DOHH2 (cell line): ENCODE data around the gene GRIN2D.

ENCODE experiments used
- H3F3A ChIP-seq: fragments of 200-600 bp; sonication (generic), shearing (Covaris generic); 2 replicates; pipeline ENCODE4 v1.6.0; 2016; ENCODE audit warnings: antibody characterized with exemption, mild to moderate bottlenecking; ENCODE audit not compliant: control insufficient read depth, insufficient read depth
- H3K27ac ChIP-seq: fragments of 200-600 bp; sonication (generic); 2 replicates; pipeline ENCODE4 v1.5.1; 2014; ENCODE audit warnings: low read depth, mild to moderate bottlenecking, low read length, moderate library complexity
- H3K27me3 ChIP-seq: fragments of 200-600 bp; sonication (generic); 2 replicates; pipeline ENCODE4 v1.6.1; 2014; ENCODE audit warnings: mild to moderate bottlenecking, low read length, mixed read lengths; ENCODE audit not compliant: control insufficient read depth
- H3K36me3 ChIP-seq: fragments of 200-600 bp; sonication (generic); 2 replicates; pipeline ENCODE4 v1.6.1; 2014; ENCODE audit warnings: mild to moderate bottlenecking, low read length, moderate library complexity, mixed read lengths; ENCODE audit not compliant: control insufficient read depth
- H3K4me1 ChIP-seq: fragments of 200-600 bp; sonication (generic); 2 replicates; pipeline ENCODE4 v1.6.1; 2014; ENCODE audit warnings: mild to moderate bottlenecking, low read length, mixed read lengths; ENCODE audit not compliant: control insufficient read depth
- H3K4me2 ChIP-seq: fragments of 200-600 bp; sonication (generic); 2 replicates; pipeline ENCODE4 v1.6.0; 2014; ENCODE audit warnings: mild to moderate bottlenecking, low read length, moderate library complexity
- H3K4me3 ChIP-seq: fragments of 200-600 bp; sonication (generic); 2 replicates; pipeline ENCODE4 v1.5.1; 2014; ENCODE audit warnings: mild to moderate bottlenecking, low read length, mixed read lengths
- H3K79me2 ChIP-seq: fragments of 200-600 bp; sonication (generic); 2 replicates; pipeline ENCODE4 v1.6.1; 2014; ENCODE audit warnings: mild to moderate bottlenecking, low read length, mixed read lengths; ENCODE audit not compliant: control insufficient read depth
- H3K9me2 ChIP-seq: fragments of 200-600 bp; sonication (generic); replicated peaks from 2 replicates; pipeline ENCODE4 v1.6.1; 2014; ENCODE audit warnings: mild to moderate bottlenecking, low read length, mixed read lengths; ENCODE audit not compliant: control insufficient read depth
- H3K9me3 ChIP-seq: fragments of 200-600 bp; sonication (generic); 2 replicates; pipeline ENCODE4 v1.6.1; 2014; ENCODE audit warnings: antibody characterized with exemption, low read length, mixed read lengths; ENCODE audit not compliant: control insufficient read depth, insufficient read depth
- H4K20me1 ChIP-seq: fragments of 200-600 bp; sonication (generic); 2 replicates; pipeline ENCODE4 v1.6.0; 2014; ENCODE audit warnings: low read depth, mild to moderate bottlenecking, antibody characterized with exemption, low read length, moderate library complexity; ENCODE audit not compliant: control insufficient read depth, insufficient read depth
- EZH2phosphoT487 ChIP-seq: fragments of 200-600 bp; sonication (generic); IDR thresholded peaks from 2 replicates; pipeline ENCODE4 v1.6.1; 2017; ENCODE audit warnings: borderline replicate concordance, mild to moderate bottlenecking, antibody characterized with exemption, low read length, moderate library complexity, mixed read lengths
- TF ChIP-seq, protein P1 (sequence below): fragments of 200-600 bp; sonication (generic); IDR thresholded peaks from one replicate; pipeline ENCODE4 v1.5.1; 2014; ENCODE audit warnings: antibody characterized with exemption, mild to moderate bottlenecking, low read depth, low read length; ENCODE audit not compliant: poor library complexity, severe bottlenecking

The GRIN2D gene

DNA sequence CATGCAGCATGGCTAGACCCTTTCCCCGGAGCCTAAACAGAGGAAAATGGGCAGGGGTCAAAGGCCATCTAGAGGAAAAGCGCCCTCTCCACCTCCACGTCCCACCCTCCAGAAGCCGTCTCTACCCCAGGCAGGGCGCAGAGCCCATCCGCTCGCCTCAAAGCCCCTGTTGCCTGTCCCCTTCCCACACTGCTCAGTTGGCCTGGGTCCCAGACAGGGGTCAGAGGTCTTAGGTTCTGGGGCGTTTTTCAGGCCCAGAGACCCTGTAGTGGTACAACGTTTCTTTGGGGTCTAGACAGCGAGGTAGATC lies 30.0 kb upstream of the GRIN2D start:
- TF ChIP-seq, protein P1, sequence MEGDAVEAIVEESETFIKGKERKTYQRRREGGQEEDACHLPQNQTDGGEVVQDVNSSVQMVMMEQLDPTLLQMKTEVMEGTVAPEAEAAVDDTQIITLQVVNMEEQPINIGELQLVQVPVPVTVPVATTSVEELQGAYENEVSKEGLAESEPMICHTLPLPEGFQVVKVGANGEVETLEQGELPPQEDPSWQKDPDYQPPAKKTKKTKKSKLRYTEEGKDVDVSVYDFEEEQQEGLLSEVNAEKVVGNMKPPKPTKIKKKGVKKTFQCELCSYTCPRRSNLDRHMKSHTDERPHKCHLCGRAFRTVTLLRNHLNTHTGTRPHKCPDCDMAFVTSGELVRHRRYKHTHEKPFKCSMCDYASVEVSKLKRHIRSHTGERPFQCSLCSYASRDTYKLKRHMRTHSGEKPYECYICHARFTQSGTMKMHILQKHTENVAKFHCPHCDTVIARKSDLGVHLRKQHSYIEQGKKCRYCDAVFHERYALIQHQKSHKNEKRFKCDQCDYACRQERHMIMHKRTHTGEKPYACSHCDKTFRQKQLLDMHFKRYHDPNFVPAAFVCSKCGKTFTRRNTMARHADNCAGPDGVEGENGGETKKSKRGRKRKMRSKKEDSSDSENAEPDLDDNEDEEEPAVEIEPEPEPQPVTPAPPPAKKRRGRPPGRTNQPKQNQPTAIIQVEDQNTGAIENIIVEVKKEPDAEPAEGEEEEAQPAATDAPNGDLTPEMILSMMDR: no peak
- no peak for TF ChIP-seq EZH2phosphoT487
- peaks cover 6% of the 10 kb centered on the region; the same call in 1 of the 2 replicates for H3K36me3 ChIP-seq
- H3F3A ChIP-seq: no peaks in the 10 kb centered on the region
- H3K27ac ChIP-seq: peak overlapping the region; percentile 75
- no peaks in the 10 kb centered on the region for H3K79me2 ChIP-seq
- peak overlapping the region; percentile 90 for H3K4me3 ChIP-seq
- peaks cover 17% of the 10 kb centered on the region for H3K4me1 ChIP-seq
- H3K4me2 ChIP-seq: peak overlapping the region; percentile 93
- H3K9me3 ChIP-seq: no peaks in the 10 kb centered on the region
- no peaks in the 10 kb centered on the region for H4K20me1 ChIP-seq
- H3K27me3 ChIP-seq: no peaks in the 10 kb centered on the region
- H3K9me2 ChIP-seq: no peaks in the 10 kb centered on the region

DNA sequence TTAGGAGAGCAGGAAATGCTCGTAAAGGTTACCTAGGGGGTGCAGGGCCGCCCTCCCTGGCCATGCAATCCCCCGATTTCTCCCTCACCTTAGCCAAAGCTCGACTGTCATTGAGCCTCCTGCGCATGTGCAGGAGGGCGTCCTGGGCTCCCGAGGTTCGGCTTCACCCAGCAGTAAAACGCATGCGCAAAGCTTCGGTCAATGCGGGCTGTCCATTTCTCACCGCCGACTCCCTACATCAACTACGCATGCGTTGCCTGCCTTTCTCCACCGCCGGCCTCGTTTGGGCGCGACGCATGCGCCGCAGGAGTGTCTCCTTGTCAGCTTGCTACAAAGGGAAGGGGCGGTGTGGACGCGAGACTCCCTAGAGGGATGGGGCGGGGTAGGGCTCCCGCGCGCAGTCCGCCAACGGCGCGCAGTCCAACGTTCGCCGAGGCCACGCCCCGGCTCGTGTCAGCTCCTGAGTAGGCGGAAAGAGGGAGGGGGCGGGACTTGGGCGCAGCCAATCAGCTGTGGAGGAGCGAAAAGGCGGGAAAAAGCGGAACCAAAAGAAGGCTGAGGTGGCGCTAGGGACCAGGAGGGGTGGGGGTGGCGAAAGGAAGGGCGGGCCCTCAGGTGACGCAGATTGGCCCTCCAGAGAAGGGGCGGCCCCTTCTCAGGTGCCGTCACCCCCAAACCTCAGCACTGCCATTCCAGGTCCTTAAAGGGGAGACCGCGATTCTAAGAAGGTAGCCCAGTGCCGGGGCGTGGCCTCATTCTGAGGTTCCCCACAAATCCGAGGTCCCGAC lies 29.5 kb upstream of the GRIN2D start, which contains the start of the genes SYNGR4 and TMEM143:
Gene SYNGR4 (plus strand): TSS at position 558 of the 788 bp plus-strand sequence. CDS start 1,476 bp downstream, outside the sequence.
Gene TMEM143 (minus strand): TSS at position 131 of the 788 bp plus-strand sequence. CDS start 20 bp downstream, at position 111.
- peak within 1 kb of the TSS; percentile 90 for H3K4me3 ChIP-seq
- peaks cover 6% of the 10 kb centered on the region; the same call in 1 of the 2 replicates for H3K36me3 ChIP-seq
- H3K9me3 ChIP-seq: no peaks in the 10 kb centered on the region
- H3K27ac ChIP-seq: peak within 1 kb of the TSS; percentile 75
- peaks cover 17% of the 10 kb centered on the region for H3K4me1 ChIP-seq
- no peaks in the 10 kb centered on the region for H3K9me2 ChIP-seq
- TF ChIP-seq, protein P1: no peak
- no peak for TF ChIP-seq EZH2phosphoT487
- H3K4me2 ChIP-seq: peak within 1 kb of the TSS; percentile 93
- no peaks in the 10 kb centered on the region for H3F3A ChIP-seq
- H3K79me2 ChIP-seq: no peaks in the 10 kb centered on the region
- no peaks in the 10 kb centered on the region for H3K27me3 ChIP-seq
- H4K20me1 ChIP-seq: no peaks in the 10 kb centered on the region

DNA sequence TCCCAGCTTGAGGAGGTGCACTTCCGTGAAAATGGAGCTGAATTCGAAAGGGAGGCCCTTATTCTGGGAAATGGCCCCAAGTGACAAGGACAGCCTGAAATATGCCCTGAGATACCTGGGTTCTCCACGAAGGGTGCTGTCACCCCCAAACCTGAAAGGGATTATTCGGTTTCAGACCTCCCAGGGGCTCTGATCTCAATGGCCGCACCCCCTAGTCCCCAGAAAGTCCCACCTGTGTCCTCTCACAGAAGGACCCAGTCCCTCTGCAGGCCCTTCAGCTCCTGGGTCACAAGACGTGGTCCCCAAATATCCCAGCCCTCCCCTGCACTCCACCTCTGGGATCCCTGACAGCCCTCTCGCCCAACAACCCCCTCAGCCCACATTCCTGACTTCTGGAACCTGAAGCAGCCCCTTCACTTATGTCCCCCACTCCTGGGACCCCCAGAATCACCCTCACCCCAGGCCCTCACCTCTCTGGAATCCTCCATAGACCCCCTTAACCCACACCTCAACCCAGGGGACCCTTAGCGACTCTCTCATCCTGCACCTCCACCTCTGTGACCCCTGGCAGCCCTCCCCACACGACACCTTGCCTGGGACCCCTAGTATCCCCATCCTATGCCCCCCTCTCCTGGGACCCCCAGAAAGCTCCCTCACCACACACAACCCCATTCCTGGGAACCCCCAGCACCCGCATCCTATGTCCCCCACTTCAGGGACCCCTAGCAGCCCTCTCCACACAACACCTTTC lies 28.7 kb upstream of the GRIN2D start:
- no peaks in the 10 kb centered on the region for H3K9me2 ChIP-seq
- H3K79me2 ChIP-seq: no peaks in the 10 kb centered on the region
- peak overlapping the region; percentile 64 for H3K4me3 ChIP-seq
- TF ChIP-seq, protein P1: no peak
- no peak for TF ChIP-seq EZH2phosphoT487
- H3K27ac ChIP-seq: peak overlapping the region; percentile 50
- peaks cover 6% of the 10 kb centered on the region; the same call in 1 of the 2 replicates for H3K36me3 ChIP-seq
- H3K9me3 ChIP-seq: no peaks in the 10 kb centered on the region
- H3K4me1 ChIP-seq: peaks cover 17% of the 10 kb centered on the region
- peak overlapping the region; percentile 70 for H3K4me2 ChIP-seq
- H4K20me1 ChIP-seq: no peaks in the 10 kb centered on the region
- no peaks in the 10 kb centered on the region for H3F3A ChIP-seq
- no peaks in the 10 kb centered on the region for H3K27me3 ChIP-seq
